A549 (cell line): ENCODE results near the gene FOXO6. TPM values are rescaled to one million over a fixed set of nuclear protein-coding genes. Genes with fewer than 3 reads are reported as not detected.

Experiments
- ATAC-seq, 2 experiments: fragments of 200-7000 bp in 1 of 2; fragments of >200 bp in 1 of 2; cut with Nextera tagmentation in 1 of 2; cut with Tn5 transposase in 1 of 2; 3 replicates each; pipeline versions ENCODE4 v1.8.0 to v1.9.1; 2018 to 2020; ENCODE audit warnings: mild to moderate bottlenecking in 1 of 2, moderate library complexity in 1 of 2
- CTCF ChIA-PET: fragments of 300-600 bp; sonication (Branson Sonifier 250); formaldehyde crosslinking; extraction: SDS; loops from one replicate; lab custom pipeline; 2021; ENCODE audit warnings: antibody characterized with exemption, inconsistent platforms; lab: Yijun Ruan, JAX
- POLR2A ChIA-PET: fragments of 350-600 bp; formaldehyde crosslinking; extraction: SDS; loops from one replicate; lab custom pipeline; 2021; ENCODE audit warnings: antibody characterized with exemption, inconsistent platforms; lab: Yijun Ruan, JAX
- DNase-seq, 2 experiments: peaks; one replicate each; pipeline versions ENCODE4 v3.0.0 to v3.0.0-alpha.2; 2011 to 2016; ENCODE audit warnings: low read depth in 1 of 2, low spot score in 1 of 2
- FAIRE-seq: peaks from 2 replicates; lab custom pipeline; 2011; peaks lifted over from hg19 to GRCh38; lab: Jason Lieb, UNC
- H3K27ac ChIP-seq, 2 experiments: fragments of >200 bp; sonication (Bioruptor Twin); formaldehyde crosslinking; 3 replicates each; pipeline ENCODE4 v1.5.1; 2016 to 2017
- H3K4me1 ChIP-seq: fragments of >200 bp; sonication (Bioruptor Twin); formaldehyde crosslinking; 3 replicates; pipeline ENCODE4 v1.6.1; 2016
- H3K4me2 ChIP-seq: fragments of >200 bp; sonication (Bioruptor Twin); formaldehyde crosslinking; 3 replicates; pipeline ENCODE4 v1.6.1; 2016
- H3K4me3 ChIP-seq: fragments of >200 bp; sonication (Bioruptor Twin); formaldehyde crosslinking; 3 replicates; pipeline ENCODE4 v1.5.1; 2016
- H3K9me3 ChIP-seq: fragments of >200 bp; sonication (Bioruptor Twin); formaldehyde crosslinking; 3 replicates; pipeline ENCODE4 v1.6.1; 2016
- CBX8 ChIP-seq: fragments of 200-600 bp; sonication (generic); IDR thresholded peaks from 2 replicates; pipeline ENCODE4 v1.6.1; 2016
- CHD2 ChIP-seq: fragments of 150-350 bp; IDR thresholded peaks from 2 replicates; pipeline ENCODE4 v1.6.1; 2014; ENCODE audit warnings: low read length; ENCODE audit not compliant: partially characterized antibody
- CHD4 ChIP-seq: fragments of 200-600 bp; sonication (generic); IDR thresholded peaks from 2 replicates; pipeline ENCODE4 v1.6.1; 2016; ENCODE audit warnings: antibody characterized with exemption, mild to moderate bottlenecking, borderline replicate concordance
- EHF ChIP-seq: fragments of 250-450 bp; sonication (Bioruptor Pico); IDR thresholded peaks from 2 replicates; pipeline ENCODE4 v1.5.0; 2020; ENCODE audit warnings: mild to moderate bottlenecking
- FOSL2 ChIP-seq, 2 experiments: fragments of 450-650 bp in 1 of 2; fragments of >200 bp in 1 of 2; sonication (Bioruptor Twin) in 1 of 2; formaldehyde crosslinking; IDR thresholded peaks; 2 replicates each; pipeline versions ENCODE4 v1.5.0 to v1.6.1; 2016 to 2020; ENCODE audit warnings: mild to moderate bottlenecking in 1 of 2, moderate library complexity in 1 of 2
- FOXS1 ChIP-seq: fragments of 250-450 bp; sonication (Bioruptor Pico); IDR thresholded peaks from 2 replicates; pipeline ENCODE4 v1.5.0; 2020; ENCODE audit warnings: mild to moderate bottlenecking, moderate library complexity
- HES2 ChIP-seq: fragments of >200 bp; sonication (Bioruptor Twin); formaldehyde crosslinking; IDR thresholded peaks from 2 replicates; pipeline ENCODE4 v1.6.1; 2016
- HEYL ChIP-seq: fragments of 250-450 bp; sonication (Bioruptor Pico); IDR thresholded peaks from 2 replicates; pipeline ENCODE4 v1.8.0; 2021; ENCODE audit warnings: mild to moderate bottlenecking, moderate library complexity
- JUNB ChIP-seq: fragments of >200 bp; sonication (Bioruptor Twin); formaldehyde crosslinking; IDR thresholded peaks from 2 replicates; pipeline ENCODE4 v1.6.1; 2016
- KDM1A ChIP-seq: fragments of 200-600 bp; sonication (generic); IDR thresholded peaks from 2 replicates; pipeline ENCODE4 v1.6.1; 2016; ENCODE audit warnings: low read depth, mild to moderate bottlenecking
- MAFK ChIP-seq: fragments of 450-650 bp; IDR thresholded peaks from 2 replicates; pipeline ENCODE4 v1.6.1; 2014; ENCODE audit not compliant: partially characterized antibody
- MAX ChIP-seq: IDR thresholded peaks from 2 replicates; pipeline ENCODE4 v1.6.1; 2012
- MYC ChIP-seq: IDR thresholded peaks from 2 replicates; pipeline ENCODE4 v1.6.1; 2012; ENCODE audit warnings: mild to moderate bottlenecking, inconsistent platforms, low read length, improper control_type of control experiment, borderline replicate concordance
- NFE2L2 ChIP-seq: fragments of 150-350 bp; conservative IDR thresholded peaks from 2 replicates; pipeline ENCODE4 v1.6.1; 2014; ENCODE audit warnings: low read length
- PBX3 ChIP-seq: IDR thresholded peaks from 2 replicates; pipeline ENCODE4 v1.6.1; 2012
- POLR2A ChIP-seq: IDR thresholded peaks from 2 replicates; pipeline ENCODE4 v1.6.1; 2012; ENCODE audit warnings: mild to moderate bottlenecking, low read length
- RARB ChIP-seq: fragments of 250-450 bp; sonication (Bioruptor Pico); IDR thresholded peaks from 2 replicates; pipeline ENCODE4 v1.8.0; 2021; ENCODE audit warnings: mild to moderate bottlenecking, moderate library complexity
- SREBF2 ChIP-seq: fragments of 450-650 bp; IDR thresholded peaks from 2 replicates; pipeline ENCODE4 v1.6.1; 2014; ENCODE audit warnings: mild to moderate bottlenecking, moderate library complexity
- TFCP2L1 ChIP-seq: fragments of 250-450 bp; sonication (Bioruptor Pico); IDR thresholded peaks from 2 replicates; pipeline ENCODE4 v1.5.0; 2021; ENCODE audit warnings: mild to moderate bottlenecking
- USF2 ChIP-seq: fragments of 450-650 bp; IDR thresholded peaks from 2 replicates; pipeline ENCODE4 v1.6.1; 2014; ENCODE audit warnings: antibody characterized with exemption
- WGBS: methylation state at CpG from one replicate; pipeline ENCODE4 v1.1.6; 2017; ENCODE audit errors: missing lambda C conversion rate; 5-methylcytosine and 5-hydroxymethylcytosine counted together
- polyA plus RNA-seq, 4 experiments: library from polyadenylated mRNA; depleted of rRNA in 3 of 4; stranded (reverse); fragments of >200 nt; fragmentation: RNase III in 1 of 4; extraction: RNeasy Plus Mini Kit Qiagen cat#74134 plus additional on column Dnase treatment in 1 of 4; gene quantifications; 2 replicates in 3 of 4; 3 replicates in 1 of 4; pipeline ENCODE4 v1.2.3, GENCODE V29; 2011 to 2017

The FOXO6 gene
- polyA plus RNA-seq, 2 of the 4 experiments (the other 2 are of a cell fraction), result 0.10 to 0.25 TPM

- Histone ChIP-seq H3K4me3 (no peak overlapping the region), H3K4me1 (peaks cover 12% of the 10 kb centered on the region; the same call in 1 of the 3 replicates), H3K9me3 (no peaks in the 10 kb centered on the region), H3K4me2 (no peak overlapping the region), H3K27ac (no peak overlapping the region)
- FAIRE-seq (no peak), DNase-seq (no peak), ATAC-seq (no peak)
- 78% methylated on average over 23 of the region's 25 CpGs for WGBS
- ChIA-PET POLR2A (no interaction called here), CTCF (interaction anchor here (0.7 to 1.7 kb wide), 2 partner anchors 13 to 59 kb away, joined by 3 to 6 read pairs; no protein-coding TSS in a partner anchor)
- no peak for TF ChIP-seq CBX8
- no peak for TF ChIP-seq PBX3
- TF ChIP-seq SREBF2, result no peak
- no peak for TF ChIP-seq POLR2A
- TF ChIP-seq MAFK, result no peak
- TF ChIP-seq KDM1A, result no peak
- TF ChIP-seq FOSL2 (IDR thresholded peaks at IDR 0.05), result no peak
- TF ChIP-seq FOSL2 (CRISPR knock-in tag; IDR thresholded peaks at IDR 0.05), result no peak
- TF ChIP-seq USF2, result no peak
- TF ChIP-seq RARB, result no peak
- no peak for TF ChIP-seq CHD2
Observed at GRCh38 chr1:41358131-41359021, 2.9 kb upstream of the FOXO6 start.

- ChIA-PET CTCF (interaction anchor here (0.7 to 1.7 kb wide), 6 partner anchors 11 to 77 kb away, joined by 3 to 7 read pairs (median 5); no protein-coding TSS in a partner anchor), POLR2A (no interaction called here)
- no peak for FAIRE-seq
- Histone ChIP-seq H3K4me2 (no peak overlapping the region), H3K27ac (no peak overlapping the region), H3K4me3 (no peak overlapping the region), H3K9me3 (no peaks in the 10 kb centered on the region), H3K4me1 (peaks cover 12% of the 10 kb centered on the region; the same call in 1 of the 3 replicates)
- no peak for DNase-seq
- 86% methylated on average over 8 of the region's 10 CpGs for WGBS
- TF ChIP-seq HES2 (no peak), NFE2L2 (no peak), FOSL2 (IDR thresholded peaks at IDR 0.05) (no peak), FOSL2 (CRISPR knock-in tag; IDR thresholded peaks at IDR 0.05) (no peak), TFCP2L1 (CRISPR knock-in tag) (no peak), MAX (no peak), HEYL (CRISPR knock-in tag) (no peak), JUNB (no peak), CHD4 (no peak), MYC (no peak), FOXS1 (no peak), EHF (CRISPR knock-in tag) (no peak)
- ATAC-seq, result no peak
Observed at GRCh38 chr1:41359211-41360073, 1.8 kb upstream of the FOXO6 start.
